ES-I3 (cell line): Measurements from ENCODE around the gene L2HGDH.

Experiments
- H3K36me3 ChIP-seq: 2 replicates; pipeline ENCODE4 v1.6.1; 2013; ENCODE audit warnings: mild to moderate bottlenecking, low read length, control low read depth, moderate library complexity; ENCODE audit not compliant: insufficient read depth
- H3K4me1 ChIP-seq: 2 replicates; pipeline ENCODE4 v1.6.1; 2013; ENCODE audit warnings: mild to moderate bottlenecking, control low read depth, low read length; ENCODE audit not compliant: insufficient read depth
- H3K9ac ChIP-seq: 2 replicates; pipeline ENCODE4 v1.6.1; 2013; ENCODE audit warnings: low read depth, mild to moderate bottlenecking, low read length, moderate library complexity
- H3K9me3 ChIP-seq: 2 replicates; pipeline ENCODE4 v1.6.1; 2013; ENCODE audit warnings: mild to moderate bottlenecking, low read length, moderate library complexity; ENCODE audit not compliant: control insufficient read depth, insufficient read depth

Gene L2HGDH

DNA sequence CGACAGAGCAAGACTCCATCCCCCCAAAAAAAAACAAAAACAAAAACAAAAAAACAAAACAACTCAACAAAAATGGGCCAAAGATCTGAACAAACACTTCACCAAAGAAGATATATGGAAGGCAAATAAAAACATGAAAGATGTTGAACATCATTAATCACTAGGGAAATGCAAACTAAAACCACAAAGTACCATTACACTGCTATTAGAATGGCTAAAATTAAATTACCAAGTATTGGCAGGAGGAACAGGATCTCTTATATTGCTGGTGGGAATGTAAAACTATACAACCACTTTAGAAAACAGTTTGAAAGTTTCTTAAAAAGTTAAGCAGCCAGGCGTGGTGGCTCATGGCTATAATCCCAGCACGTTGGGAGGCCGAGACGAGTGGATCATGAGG lies 93.5 kb downstream of the L2HGDH start:
- Histone ChIP-seq H3K9me3 (no peaks in the 10 kb centered on the region), H3K9ac (no peak overlapping the region), H3K36me3 (no peaks in the 10 kb centered on the region), H3K4me1 (peaks cover 4% of the 10 kb centered on the region; the same call in 1 of the 2 replicates)

GRCh38 chr14:50215416-50215815 lies 96.6 kb downstream of the L2HGDH start:
- Histone ChIP-seq H3K4me1 (no peaks in the 10 kb centered on the region), H3K9ac (no peak overlapping the region), H3K36me3 (no peaks in the 10 kb centered on the region), H3K9me3 (no peaks in the 10 kb centered on the region)

DNA sequence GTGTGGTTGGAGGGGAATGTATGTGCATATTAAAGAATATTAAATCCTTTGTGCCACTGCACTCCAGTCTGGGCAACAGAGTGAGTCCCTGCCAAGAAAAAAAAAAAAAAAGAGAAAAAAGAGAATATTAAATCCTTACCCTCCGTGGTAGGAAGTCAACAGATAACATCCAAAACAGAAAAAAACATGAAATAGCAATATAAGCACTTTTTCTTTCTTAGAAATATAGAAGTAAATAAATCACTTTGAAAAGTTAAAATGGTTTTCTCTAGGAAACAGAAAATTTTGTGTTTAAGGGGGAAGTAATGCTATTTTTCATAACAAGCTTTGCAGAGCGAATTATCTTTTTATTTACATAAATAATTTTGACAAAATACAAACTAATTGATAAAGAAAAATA lies 98.2 kb downstream of the L2HGDH start:
- H3K9me3 ChIP-seq = no peaks in the 10 kb centered on the region
- no peaks in the 10 kb centered on the region for H3K4me1 ChIP-seq
- H3K9ac ChIP-seq = no peak overlapping the region
- H3K36me3 ChIP-seq = no peaks in the 10 kb centered on the region

- no peaks in the 10 kb centered on the region for H3K4me1 ChIP-seq
- H3K36me3 ChIP-seq = no peaks in the 10 kb centered on the region
- no peaks in the 10 kb centered on the region for H3K9me3 ChIP-seq
- no peak overlapping the region for H3K9ac ChIP-seq
Observed at GRCh38 chr14:50212726-50213125, 99.3 kb downstream of the L2HGDH start.

- H3K9ac ChIP-seq = no peak overlapping the region
- H3K9me3 ChIP-seq = no peaks in the 10 kb centered on the region
- no peaks in the 10 kb centered on the region for H3K4me1 ChIP-seq
- no peaks in the 10 kb centered on the region for H3K36me3 ChIP-seq
Observed at GRCh38 chr14:50210074-50210473, 102.0 kb downstream of the L2HGDH start.

DNA sequence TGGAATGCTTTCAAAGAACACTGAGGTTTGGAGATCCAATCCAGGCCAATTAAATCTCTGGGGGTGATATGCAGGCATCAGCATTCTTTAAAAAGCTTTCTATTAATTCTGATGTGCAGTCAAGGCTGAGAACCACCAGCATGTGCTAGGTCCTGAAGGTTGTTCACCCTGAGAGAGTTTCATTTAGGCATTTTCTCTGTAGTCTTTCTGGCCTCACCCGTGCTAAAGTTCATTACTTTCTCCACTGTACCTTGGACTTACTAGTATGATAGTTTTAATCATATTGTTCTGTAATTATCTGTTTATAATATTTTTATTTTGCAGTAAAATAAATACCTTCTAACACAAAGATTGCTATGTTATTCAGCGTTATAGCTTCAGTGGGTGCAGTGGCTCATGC lies 113.5 kb downstream of the L2HGDH start:
- no peaks in the 10 kb centered on the region for H3K9me3 ChIP-seq
- no peak overlapping the region for H3K9ac ChIP-seq
- no peaks in the 10 kb centered on the region for H3K36me3 ChIP-seq
- H3K4me1 ChIP-seq = no peaks in the 10 kb centered on the region

DNA sequence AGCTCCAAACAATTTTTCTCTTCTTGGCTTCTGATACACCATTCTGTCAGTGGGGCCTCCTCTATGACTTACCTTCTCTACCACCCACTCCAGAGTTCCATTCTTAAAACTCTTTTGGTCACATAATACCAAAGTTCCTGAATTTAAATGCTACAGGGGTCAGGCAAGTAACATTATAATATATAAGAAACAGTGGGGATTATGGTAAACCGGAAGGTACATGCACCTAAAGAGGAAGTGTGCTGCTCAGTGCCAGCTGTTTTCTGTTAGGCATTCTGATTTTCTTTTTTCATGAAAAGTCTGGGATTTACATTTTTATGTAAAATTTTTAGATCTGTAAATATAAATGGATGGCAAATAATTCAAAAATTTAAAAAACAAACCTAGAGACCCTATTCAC lies 120.5 kb downstream of the L2HGDH start:
- H3K36me3 ChIP-seq = no peaks in the 10 kb centered on the region

More for the DNA sequence above, 120.5 kb downstream of the L2HGDH start:
- Histone ChIP-seq H3K9me3 (no peaks in the 10 kb centered on the region), H3K4me1 (no peaks in the 10 kb centered on the region), H3K9ac (no peak overlapping the region)
